K562 (cell line): ENCODE measurements around the gene NHS. TPM values are rescaled to one million over a fixed set of nuclear protein-coding genes. Genes with fewer than 3 reads are reported as not detected.

Experiments
- ATAC-seq: fragments of 200-7000 bp; cut with Tn5 transposase; 3 replicates; pipeline ENCODE4 v1.9.1; 2020; ENCODE audit warnings: moderate library complexity
- BruUV-seq: library from RNA; stranded (reverse); fragments of 400-500 nt; replicated peaks from 2 replicates; lab custom pipeline; 2021; lab: Mats Ljungman, UMichigan
- CTCF ChIA-PET: fragments of 300-600 bp; formaldehyde crosslinking; extraction: SDS; loops from one replicate; lab custom pipeline; 2021; ENCODE audit warnings: low intra/inter-chr PET ratio; lab: Yijun Ruan, JAX
- POLR2A ChIA-PET: fragments of 300-600, 350-650 bp; sonication (Branson Sonifier 250); formaldehyde crosslinking; extraction: SDS; loops from one replicate; lab custom pipeline; 2021; ENCODE audit warnings: antibody characterized with exemption, inconsistent platforms; lab: Yijun Ruan, JAX
- DNase-seq, 4 experiments: peaks; one replicate each; pipeline versions ENCODE4 v3.0.0 to v3.0.0-alpha.2; 2011 to 2018; ENCODE audit warnings: low spot score in 3 of 4, mixed read lengths in 3 of 4; ENCODE audit errors: extremely low read depth in 1 of 4
- FAIRE-seq: peaks from 2 replicates; lab custom pipeline; 2011; peaks lifted over from hg19 to GRCh38; lab: Jason Lieb, UNC
- H2AFZ ChIP-seq: 2 replicates; pipeline ENCODE4 v1.6.0; 2011; ENCODE audit warnings: low read depth, low read length, control low read depth, inconsistent platforms
- H3K27ac ChIP-seq: fragments of 200-600 bp; 3 replicates; pipeline ENCODE4 v1.8.0; 2011; ENCODE audit warnings: low read depth, mild to moderate bottlenecking, control low read depth, inconsistent platforms, low read length, moderate library complexity, mixed read lengths; ENCODE audit errors: extremely low read depth
- H3K27me3 ChIP-seq, 2 experiments: fragments of 300-600 bp in 1 of 2; 2 replicates in 1 of 2; 3 replicates in 1 of 2; pipeline versions ENCODE4 v1.6.0 to v1.8.0; 2011; ENCODE audit warnings: inconsistent platforms in 2 of 2, low read length in 2 of 2, mild to moderate bottlenecking in 1 of 2, mixed read lengths in 1 of 2, moderate library complexity in 1 of 2; ENCODE audit not compliant: control insufficient read depth in 2 of 2, insufficient read depth in 2 of 2
- H3K36me3 ChIP-seq: fragments of 300-600 bp; 3 replicates; pipeline ENCODE4 v1.8.0; 2011; ENCODE audit warnings: mild to moderate bottlenecking, low read length, inconsistent platforms; ENCODE audit not compliant: control insufficient read depth, insufficient read depth
- H3K4me1 ChIP-seq, 2 experiments: fragments of 200-600 bp in 1 of 2; replicated peaks in 1 of 2; 2 replicates in 1 of 2; 3 replicates in 1 of 2; pipeline versions ENCODE4 v1.5.1 to v1.8.0; 2011; ENCODE audit warnings: inconsistent platforms in 2 of 2, low read length in 2 of 2, mild to moderate bottlenecking in 1 of 2, mixed read lengths in 1 of 2, moderate library complexity in 1 of 2; ENCODE audit not compliant: control insufficient read depth in 2 of 2, insufficient read depth in 2 of 2
- H3K4me2 ChIP-seq: 2 replicates; pipeline ENCODE4 v1.6.1; 2011; ENCODE audit warnings: low read length, control low read depth, inconsistent platforms, mixed read lengths; ENCODE audit not compliant: insufficient read depth
- H3K4me3 ChIP-seq: fragments of 200-600 bp; sonication (generic), shearing (Covaris generic); 2 replicates; pipeline ENCODE4 v1.5.1; 2016; ENCODE audit warnings: control low read depth, inconsistent platforms
- H3K79me2 ChIP-seq: fragments of 200-600 bp; 3 replicates; pipeline ENCODE4 v1.8.0; 2011; ENCODE audit warnings: low read length, inconsistent platforms; ENCODE audit not compliant: control insufficient read depth, insufficient read depth
- H3K9ac ChIP-seq, 2 experiments: 2 replicates each; pipeline versions ENCODE4 v1.6.0 to v1.6.1; 2011; ENCODE audit warnings: low read depth in 2 of 2, low read length in 2 of 2, control low read depth in 1 of 2, inconsistent platforms in 1 of 2, mild to moderate bottlenecking in 1 of 2, mixed read lengths in 1 of 2; ENCODE audit not compliant: insufficient read depth in 1 of 2
- H3K9me1 ChIP-seq: one replicate; pipeline ENCODE4 v1.6.0; 2011; ENCODE audit warnings: inconsistent platforms, mild to moderate bottlenecking, low read length, moderate library complexity; ENCODE audit not compliant: control insufficient read depth, insufficient read depth
- H3K9me3 ChIP-seq: replicated peaks from 2 replicates; pipeline ENCODE4 v1.5.1; 2011; ENCODE audit warnings: low read depth, low read length, inconsistent platforms; ENCODE audit not compliant: control insufficient read depth, insufficient read depth
- H4K20me1 ChIP-seq: replicated peaks from 2 replicates; pipeline ENCODE4 v1.6.1; 2011; ENCODE audit warnings: low read length, inconsistent platforms, mixed read lengths; ENCODE audit not compliant: control insufficient read depth, insufficient read depth
- KDM5B ChIP-seq: fragments of 200-600 bp; sonication (generic); IDR thresholded peaks from 2 replicates; pipeline ENCODE4 v1.6.1; 2012; ENCODE audit warnings: low read depth, mild to moderate bottlenecking, moderate library complexity, low read length, control low read depth, inconsistent platforms; ENCODE audit not compliant: insufficient replicate concordance
- RFX7 ChIP-seq: fragments of 250-450 bp; sonication (Bioruptor Pico); IDR thresholded peaks from 2 replicates; pipeline ENCODE4 v1.5.1; 2021; ENCODE audit warnings: mild to moderate bottlenecking
- SAFB2 ChIP-seq: fragments of 200-400 bp; formaldehyde crosslinking; IDR thresholded peaks from 2 replicates; pipeline ENCODE4 v1.6.1; 2018; ENCODE audit warnings: borderline replicate concordance, low read length, low read depth, moderate library complexity; ENCODE audit not compliant: severe bottlenecking
- SMARCB1 ChIP-seq: IDR thresholded peaks from 2 replicates; pipeline ENCODE4 v1.6.1; 2011; ENCODE audit warnings: improper control_type of control experiment, low read depth; ENCODE audit not compliant: insufficient read length
- ZNF444 ChIP-seq: fragments of 250-450 bp; sonication (Bioruptor Pico); IDR thresholded peaks from 2 replicates; pipeline ENCODE4 v1.4.0; 2020; ENCODE audit warnings: mild to moderate bottlenecking, moderate library complexity
- ZNF785 ChIP-seq: fragments of 250-450 bp; sonication (Bioruptor Pico); IDR thresholded peaks from 2 replicates; pipeline ENCODE4 v1.4.0; 2020; ENCODE audit warnings: mild to moderate bottlenecking
- WGBS: fragments of 100-300 bp; shearing (Covaris generic); methylation state at CpG from one replicate; pipeline ENCODE4 v1.1.6; 2016; ENCODE audit warnings: low coverage, mixed read lengths; ENCODE audit not compliant: insufficient coverage; ENCODE audit errors: missing lambda C conversion rate; 5-methylcytosine and 5-hydroxymethylcytosine counted together
- in situ Hi-C: fragments of 300-500 bp; cut with MboI; formaldehyde crosslinking; loops from 4 replicates; pipeline ENCODE4 v1.15.0; 2018; ENCODE audit warnings: inconsistent platforms, mixed read lengths
- intact Hi-C: fragments of 100-400 bp; cut with micrococcal nuclease; formaldehyde crosslinking; loops from 2 replicates; pipeline ENCODE4 v1.14.2; 2022
- polyA plus RNA-seq, 8 experiments: library from polyadenylated mRNA; depleted of rRNA in 4 of 8; stranded (reverse) in 5 of 8; unstranded in 3 of 8; fragments of >200 nt; fragmentation: Nextera tagmentation in 2 of 8; fragmentation: Illumina TruSeq in 1 of 8; extraction: Ambion mirVana in 2 of 8; extraction: Trizol in 1 of 8; gene quantifications; 2 replicates each; pipeline versions ENCODE4 v1.2.1 to v1.2.3, GENCODE V29; 2011 to 2014; ENCODE audit warnings: inconsistent platforms in 1 of 8, missing spikeins in 1 of 8
- total RNA-seq, 7 experiments: library from RNA; depleted of rRNA in 6 of 7; stranded (reverse); fragments of >200 nt in 6 of 7; fragmentation: Illumina TruSeq in 2 of 7; extraction: Trizol in 2 of 7; gene quantifications; 2 replicates each; pipeline versions ENCODE4 v1.2.1 to v1.2.3, GENCODE V29; 2011 to 2021; ENCODE audit warnings: low replicate concordance in 1 of 7
- TF ChIP-seq, protein P1 (sequence below): fragments of 250-450 bp; sonication (Bioruptor Pico); IDR thresholded peaks from 2 replicates; pipeline ENCODE4 v1.8.0; 2022; ENCODE audit warnings: moderate library complexity, mild to moderate bottlenecking, inconsistent platforms
- TF ChIP-seq, protein P2 (sequence below): sonication (generic); formaldehyde crosslinking; IDR thresholded peaks from 2 replicates; pipeline ENCODE4 v1.8.0; 2022; ENCODE audit warnings: mild to moderate bottlenecking, missing genetic modification reagents, borderline replicate concordance

The NHS gene
- total and polyA plus RNA-seq, 9 of the 15 experiments (the other 6 are each of a cell fraction or from before 2014, with no cell fraction given) = 0.02 TPM; not detected in 8

DNA sequence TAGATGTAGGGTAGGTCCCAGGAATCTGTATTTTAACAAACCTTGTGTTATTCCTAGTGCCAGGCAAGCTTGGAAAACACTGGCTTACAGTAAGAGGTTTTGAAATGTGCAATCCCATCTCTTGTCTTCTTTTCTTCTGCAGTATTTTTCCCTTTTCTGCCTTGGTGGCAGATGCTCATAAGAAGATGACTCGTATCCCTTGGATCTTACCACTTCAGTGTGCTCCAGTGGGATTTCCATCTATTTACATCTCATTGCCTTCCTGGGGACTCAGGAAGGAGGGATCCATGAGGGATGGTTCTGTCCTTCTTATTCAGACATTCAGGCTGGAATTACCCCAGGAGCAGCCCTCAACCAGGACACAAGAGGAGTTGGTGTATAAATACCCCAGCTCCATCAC, 136.6 kb downstream of the NHS start (continued):
- TF ChIP-seq SAFB2 = no peak
- TF ChIP-seq SMARCB1 = no peak
- TF ChIP-seq RFX7 (CRISPR knock-in tag) = no peak

DNA sequence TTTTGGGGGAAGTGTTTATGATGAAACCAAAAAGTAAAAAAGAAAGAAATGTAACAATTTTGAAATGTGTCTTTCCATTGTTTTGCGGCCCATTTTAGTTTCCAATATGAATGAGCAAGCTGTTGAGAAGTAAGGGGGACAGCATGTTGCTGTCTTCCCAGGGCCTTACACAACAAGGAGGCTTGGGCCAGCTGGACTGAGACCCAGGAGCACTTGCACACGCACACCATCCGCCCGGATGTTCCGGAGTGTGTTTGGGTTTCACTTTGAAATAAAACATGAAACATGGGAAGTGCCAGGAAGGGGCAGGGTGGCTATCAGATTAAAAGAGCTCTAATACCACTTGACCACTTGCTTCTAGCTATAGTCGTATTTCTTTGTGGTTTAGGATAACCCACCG, 144.4 kb downstream of the NHS start:
- H3K4me2 ChIP-seq = no peak overlapping the region
- H3K79me2 ChIP-seq = no peaks in the 10 kb centered on the region
- no peaks in the 10 kb centered on the region for H3K36me3 ChIP-seq
- H3K9ac ChIP-seq = no peak overlapping the region
- H2AFZ ChIP-seq = no peak overlapping the region
- no peak for ATAC-seq
- FAIRE-seq = no peak
- H3K4me1 ChIP-seq = no peaks in the 10 kb centered on the region
- no peaks in the 10 kb centered on the region for H3K9me1 ChIP-seq
- ChIA-PET CTCF (no interaction called here), POLR2A (no interaction called here)
- no peak overlapping the region for H3K27ac ChIP-seq
- no peak for DNase-seq
- in situ Hi-C loops (no loop called here), intact Hi-C loops (no loop called here)
- H3K27me3 ChIP-seq = no peaks in the 10 kb centered on the region
- H4K20me1 ChIP-seq = no peaks in the 10 kb centered on the region
- TF ChIP-seq ZNF444 (CRISPR knock-in tag) (no peak), ZNF785 (CRISPR knock-in tag) (no peak), KDM5B (no peak)
- TF ChIP-seq, protein P1, sequence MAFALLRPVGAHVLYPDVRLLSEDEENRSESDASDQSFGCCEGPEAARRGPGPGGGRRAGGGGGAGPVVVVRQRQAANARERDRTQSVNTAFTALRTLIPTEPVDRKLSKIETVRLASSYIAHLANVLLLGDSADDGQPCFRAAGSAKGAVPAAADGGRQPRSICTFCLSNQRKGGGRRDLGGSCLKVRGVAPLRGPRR = no peak
- TF ChIP-seq, protein P2, sequence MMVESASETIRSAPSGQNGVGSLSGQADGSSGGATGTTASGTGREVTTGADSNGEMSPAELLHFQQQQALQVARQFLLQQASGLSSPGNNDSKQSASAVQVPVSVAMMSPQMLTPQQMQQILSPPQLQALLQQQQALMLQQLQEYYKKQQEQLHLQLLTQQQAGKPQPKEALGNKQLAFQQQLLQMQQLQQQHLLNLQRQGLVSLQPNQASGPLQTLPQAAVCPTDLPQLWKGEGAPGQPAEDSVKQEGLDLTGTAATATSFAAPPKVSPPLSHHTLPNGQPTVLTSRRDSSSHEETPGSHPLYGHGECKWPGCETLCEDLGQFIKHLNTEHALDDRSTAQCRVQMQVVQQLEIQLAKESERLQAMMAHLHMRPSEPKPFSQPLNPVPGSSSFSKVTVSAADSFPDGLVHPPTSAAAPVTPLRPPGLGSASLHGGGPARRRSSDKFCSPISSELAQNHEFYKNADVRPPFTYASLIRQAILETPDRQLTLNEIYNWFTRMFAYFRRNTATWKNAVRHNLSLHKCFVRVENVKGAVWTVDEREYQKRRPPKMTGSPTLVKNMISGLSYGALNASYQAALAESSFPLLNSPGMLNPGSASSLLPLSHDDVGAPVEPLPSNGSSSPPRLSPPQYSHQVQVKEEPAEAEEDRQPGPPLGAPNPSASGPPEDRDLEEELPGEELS (CRISPR knock-in tag) = no peak
- WGBS = 1% methylated on average over 7 of the region's 7 CpGs
- H3K9me3 ChIP-seq = no peaks in the 10 kb centered on the region
- no TSS peak for BruUV-seq
- no peak overlapping the region for H3K4me3 ChIP-seq
